ENCODE measurements around the gene LGI1.

The LGI1 gene

GRCh38 chr10:93752761-93753160, 5.0 kb upstream of the LGI1 start:
- H3K27me3 ChIP-seq (ENCODE audit: low read length) = no peaks in the 10 kb centered on the region
- no peaks in the 10 kb centered on the region for H3K9me3 ChIP-seq (ENCODE audit: insufficient read depth, low read length)
- TF ChIP-seq CTCF (IDR thresholded peaks at IDR 0.05; ENCODE audit: insufficient read depth, low read length, poor library complexity, severe bottlenecking) (no peak), EZH2phosphoT487 (conservative IDR thresholded peaks at IDR 0.05; ENCODE audit: low read length) (no peak)
- H3K9ac ChIP-seq (ENCODE audit: low read length) = no peak overlapping the region
- no peak overlapping the region for H3K4me2 ChIP-seq (ENCODE audit: low read depth, low read length, poor library complexity, severe bottlenecking)
- no peaks in the 10 kb centered on the region for H3K9me2 ChIP-seq (replicated peaks; ENCODE audit: insufficient read depth, low read length)
- no peak overlapping the region for H2AFZ ChIP-seq (ENCODE audit: low read depth, low read length, severe bottlenecking)
- H4K20me1 ChIP-seq (ENCODE audit: low read depth, low read length) = no peaks in the 10 kb centered on the region
- no peaks in the 10 kb centered on the region for H3K79me2 ChIP-seq (ENCODE audit: insufficient read depth, low read length)
- H3K27ac ChIP-seq (ENCODE audit: low read depth, low read length) = no peak overlapping the region
- H3K4me3 ChIP-seq (ENCODE audit: insufficient read depth, low read length, poor library complexity, severe bottlenecking) = no peak overlapping the region
- no peaks in the 10 kb centered on the region for H3F3A ChIP-seq (ENCODE audit: insufficient read depth)
- H3K36me3 ChIP-seq (ENCODE audit: low read length) = no peaks in the 10 kb centered on the region

GRCh38 chr10:93753621-93754250, 4.0 kb upstream of the LGI1 start:
- H3K4me2 ChIP-seq (ENCODE audit: low read depth, low read length, poor library complexity, severe bottlenecking) = no peak overlapping the region
- no peak for TF ChIP-seq CTCF (IDR thresholded peaks at IDR 0.05; ENCODE audit: insufficient read depth, low read length, poor library complexity, severe bottlenecking)
- no peak for TF ChIP-seq EZH2phosphoT487 (conservative IDR thresholded peaks at IDR 0.05; ENCODE audit: low read length)
- no peaks in the 10 kb centered on the region for H3K9me2 ChIP-seq (replicated peaks; ENCODE audit: insufficient read depth, low read length)
- H3K27me3 ChIP-seq (ENCODE audit: low read length) = no peaks in the 10 kb centered on the region
- no peak overlapping the region for H3K4me3 ChIP-seq (ENCODE audit: insufficient read depth, low read length, poor library complexity, severe bottlenecking)
- no peak overlapping the region for H3K9ac ChIP-seq (ENCODE audit: low read length)
- H4K20me1 ChIP-seq (ENCODE audit: low read depth, low read length) = no peaks in the 10 kb centered on the region
- H3K79me2 ChIP-seq (ENCODE audit: insufficient read depth, low read length) = no peaks in the 10 kb centered on the region
- no peak overlapping the region for H2AFZ ChIP-seq (ENCODE audit: low read depth, low read length, severe bottlenecking)
- no peaks in the 10 kb centered on the region for H3F3A ChIP-seq (ENCODE audit: insufficient read depth)
- no peaks in the 10 kb centered on the region for H3K9me3 ChIP-seq (ENCODE audit: insufficient read depth, low read length)
- no peaks in the 10 kb centered on the region for H3K36me3 ChIP-seq (ENCODE audit: low read length)
- no peak overlapping the region for H3K27ac ChIP-seq (ENCODE audit: low read depth, low read length)

GRCh38 chr10:93754761-93755160, 3.0 kb upstream of the LGI1 start:
- Histone ChIP-seq H3K36me3 (ENCODE audit: low read length) (no peaks in the 10 kb centered on the region), H4K20me1 (ENCODE audit: low read depth, low read length) (no peaks in the 10 kb centered on the region), H3K9me3 (ENCODE audit: insufficient read depth, low read length) (no peaks in the 10 kb centered on the region), H3K9ac (ENCODE audit: low read length) (no peak overlapping the region), H3K27ac (ENCODE audit: low read depth, low read length) (no peak overlapping the region), H3K4me2 (ENCODE audit: low read depth, low read length, poor library complexity, severe bottlenecking) (no peak overlapping the region), H3K4me3 (ENCODE audit: insufficient read depth, low read length, poor library complexity, severe bottlenecking) (no peak overlapping the region), H3K79me2 (ENCODE audit: insufficient read depth, low read length) (no peaks in the 10 kb centered on the region), H3F3A (ENCODE audit: insufficient read depth) (no peaks in the 10 kb centered on the region), H3K27me3 (ENCODE audit: low read length) (no peaks in the 10 kb centered on the region), H3K9me2 (replicated peaks; ENCODE audit: insufficient read depth, low read length) (no peaks in the 10 kb centered on the region), H2AFZ (ENCODE audit: low read depth, low read length, severe bottlenecking) (no peak overlapping the region)
- TF ChIP-seq EZH2phosphoT487 (conservative IDR thresholded peaks at IDR 0.05; ENCODE audit: low read length) (no peak), CTCF (IDR thresholded peaks at IDR 0.05; ENCODE audit: insufficient read depth, low read length, poor library complexity, severe bottlenecking) (no peak)

All from SU-DHL-6 (cell line).